RWPE1 (cell line): ENCODE data around the gene TRIM15.

Experiments
- CTCF ChIA-PET: fragments of 350-600 bp; sonication (Branson Sonifier 250); formaldehyde crosslinking; extraction: SDS; loops from one replicate; lab custom pipeline; 2021; lab: Yijun Ruan, JAX
- POLR2A ChIA-PET: fragments of 400-600 bp; formaldehyde crosslinking; extraction: SDS; loops from one replicate; lab custom pipeline; 2020; ENCODE audit warnings: antibody characterized with exemption; ENCODE audit not compliant: low non-redundant PET; lab: Yijun Ruan, JAX
- DNase-seq: peaks from one replicate; pipeline ENCODE4 v3.0.0; 2012; ENCODE audit warnings: low spot score
- H3K27ac ChIP-seq: fragments of 450-650 bp; 2 replicates; pipeline ENCODE4 v1.5.1; 2017
- TF ChIP-seq, protein P1 (sequence below): fragments of 450-650 bp; conservative IDR thresholded peaks from 2 replicates; pipeline ENCODE4 v1.5.1; 2017; ENCODE audit warnings: low read depth, mild to moderate bottlenecking

The TRIM15 gene

DNA sequence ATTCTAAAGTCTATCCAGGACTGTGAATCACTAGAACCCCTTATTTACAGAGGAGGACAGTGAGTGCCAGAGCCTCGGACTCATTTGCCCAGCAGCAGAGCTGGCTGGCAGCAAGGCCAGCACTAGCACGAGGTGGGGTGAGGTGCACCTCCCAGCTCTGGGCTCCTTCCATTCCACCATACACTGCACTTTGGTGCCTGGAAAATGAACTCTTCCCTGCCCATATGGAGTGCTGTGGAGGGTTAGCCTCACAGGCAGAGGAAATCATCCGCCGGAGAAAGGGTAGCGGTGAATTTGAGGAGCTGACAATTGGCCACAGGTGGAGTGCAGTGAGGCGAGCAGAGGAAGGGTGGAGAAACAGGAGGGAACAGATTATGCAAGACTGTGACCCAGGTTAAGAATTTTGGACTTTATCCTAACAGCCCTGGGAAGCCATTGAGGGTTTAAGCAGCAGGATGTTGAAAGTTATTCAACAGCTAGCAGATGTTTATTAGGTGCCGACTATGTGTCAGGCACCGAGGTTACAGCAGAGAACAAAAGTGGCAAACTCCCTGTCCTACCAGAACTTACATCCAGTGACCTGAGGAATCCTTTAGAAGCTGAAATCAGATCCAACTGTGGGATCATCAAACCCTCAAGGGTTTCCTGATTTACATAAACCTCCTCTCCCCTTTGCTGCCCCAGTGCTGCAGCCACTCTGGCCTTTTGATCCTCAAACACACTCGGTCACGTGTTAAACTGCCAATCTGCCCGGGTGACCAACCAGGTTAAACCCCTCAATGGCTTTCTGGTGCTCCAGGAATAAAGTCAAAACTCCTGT lies 43.7 kb downstream of the TRIM15 start:
- TF ChIP-seq, protein P1, sequence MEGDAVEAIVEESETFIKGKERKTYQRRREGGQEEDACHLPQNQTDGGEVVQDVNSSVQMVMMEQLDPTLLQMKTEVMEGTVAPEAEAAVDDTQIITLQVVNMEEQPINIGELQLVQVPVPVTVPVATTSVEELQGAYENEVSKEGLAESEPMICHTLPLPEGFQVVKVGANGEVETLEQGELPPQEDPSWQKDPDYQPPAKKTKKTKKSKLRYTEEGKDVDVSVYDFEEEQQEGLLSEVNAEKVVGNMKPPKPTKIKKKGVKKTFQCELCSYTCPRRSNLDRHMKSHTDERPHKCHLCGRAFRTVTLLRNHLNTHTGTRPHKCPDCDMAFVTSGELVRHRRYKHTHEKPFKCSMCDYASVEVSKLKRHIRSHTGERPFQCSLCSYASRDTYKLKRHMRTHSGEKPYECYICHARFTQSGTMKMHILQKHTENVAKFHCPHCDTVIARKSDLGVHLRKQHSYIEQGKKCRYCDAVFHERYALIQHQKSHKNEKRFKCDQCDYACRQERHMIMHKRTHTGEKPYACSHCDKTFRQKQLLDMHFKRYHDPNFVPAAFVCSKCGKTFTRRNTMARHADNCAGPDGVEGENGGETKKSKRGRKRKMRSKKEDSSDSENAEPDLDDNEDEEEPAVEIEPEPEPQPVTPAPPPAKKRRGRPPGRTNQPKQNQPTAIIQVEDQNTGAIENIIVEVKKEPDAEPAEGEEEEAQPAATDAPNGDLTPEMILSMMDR: no peak
- ChIA-PET POLR2A (no interaction called here), CTCF (interaction anchor here (1.4 kb wide), 1 partner anchor 76 kb away, joined by 3 read pairs; no protein-coding TSS in a partner anchor)
- DNase-seq: peak; percentile 38
- H3K27ac ChIP-seq: peak overlapping the region; percentile 96

DNA sequence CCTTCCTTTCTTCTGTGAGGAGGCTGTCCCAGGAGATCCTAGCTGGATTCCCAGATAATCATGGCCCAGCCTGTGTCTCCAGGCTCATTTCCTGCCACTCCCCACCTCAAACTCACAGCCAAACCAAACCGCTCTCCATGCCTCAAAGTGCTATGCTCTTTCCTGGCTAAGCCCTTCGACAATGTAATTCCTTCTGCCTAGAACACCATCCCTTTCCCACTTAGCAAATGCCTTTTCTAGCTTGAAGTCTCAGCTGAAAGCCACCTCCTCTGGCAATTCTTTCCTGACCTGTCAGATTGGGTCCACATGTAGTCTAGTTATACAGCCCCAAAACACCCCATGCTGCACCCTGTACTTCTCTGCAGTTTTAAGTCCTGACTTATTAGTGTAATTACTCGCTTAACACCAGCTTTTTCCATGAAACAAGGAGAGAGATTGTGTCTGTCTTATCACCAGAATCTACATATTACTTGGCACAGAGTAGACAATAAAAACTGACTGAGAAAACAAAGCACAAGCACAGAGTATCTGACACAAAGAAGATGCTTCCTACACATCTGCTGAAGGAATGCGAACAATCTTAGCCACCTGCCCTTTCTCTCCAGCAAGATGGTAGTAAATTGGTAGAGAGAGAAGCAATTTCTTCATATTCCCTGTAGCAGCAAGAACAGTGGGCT lies 44.4 kb downstream of the TRIM15 start:
- POLR2A ChIA-PET: no interaction called here
- TF ChIP-seq, protein P1: no peak
- CTCF ChIA-PET: no interaction called here
- DNase-seq: peak; percentile 30
- H3K27ac ChIP-seq: peak overlapping the region; percentile 96

DNA sequence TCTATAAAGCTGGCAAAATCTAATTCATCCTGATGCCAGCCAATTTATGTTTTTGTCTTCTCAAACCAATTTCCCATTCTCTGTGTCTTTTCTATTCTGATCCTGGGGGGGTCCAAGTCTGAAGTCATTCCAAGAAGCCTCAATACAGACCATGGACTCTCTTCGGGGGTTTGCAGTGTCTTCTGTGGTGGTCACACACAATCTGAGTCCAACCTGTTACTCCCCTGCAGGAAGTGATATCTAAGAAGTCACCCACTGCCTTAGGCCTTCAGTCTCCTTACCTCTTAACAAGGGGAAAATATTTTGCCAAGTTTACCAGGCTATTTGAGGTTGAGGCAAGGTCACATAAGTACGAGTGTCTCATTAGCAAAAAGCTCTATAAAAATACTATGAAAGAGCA lies 48.0 kb downstream of the TRIM15 start:
- TF ChIP-seq, protein P1: no peak
- no peak for DNase-seq
- H3K27ac ChIP-seq: no peak overlapping the region
- ChIA-PET CTCF (no interaction called here), POLR2A (no interaction called here)

DNA sequence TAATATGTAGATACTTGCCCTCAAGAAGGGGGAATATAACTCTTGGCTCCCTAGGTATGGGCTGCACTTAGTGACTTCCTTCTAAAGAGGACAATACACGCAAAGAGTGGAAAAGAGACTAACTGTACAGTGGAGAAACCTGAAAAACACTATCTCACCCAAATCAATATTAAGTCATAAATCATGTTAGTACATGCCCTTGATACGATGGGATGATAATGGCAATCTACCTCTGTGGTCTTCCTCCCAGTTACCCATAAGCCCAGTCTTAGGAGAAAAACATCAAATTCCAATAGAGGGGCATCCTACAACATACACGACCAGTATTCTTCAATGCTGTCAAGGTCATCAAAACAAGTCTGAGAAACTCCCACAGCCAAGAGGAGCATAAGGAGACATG lies 48.6 kb downstream of the TRIM15 start:
- no peak for DNase-seq
- TF ChIP-seq, protein P1: no peak
- POLR2A ChIA-PET: no interaction called here
- CTCF ChIA-PET: no interaction called here
- H3K27ac ChIP-seq: no peak overlapping the region

DNA sequence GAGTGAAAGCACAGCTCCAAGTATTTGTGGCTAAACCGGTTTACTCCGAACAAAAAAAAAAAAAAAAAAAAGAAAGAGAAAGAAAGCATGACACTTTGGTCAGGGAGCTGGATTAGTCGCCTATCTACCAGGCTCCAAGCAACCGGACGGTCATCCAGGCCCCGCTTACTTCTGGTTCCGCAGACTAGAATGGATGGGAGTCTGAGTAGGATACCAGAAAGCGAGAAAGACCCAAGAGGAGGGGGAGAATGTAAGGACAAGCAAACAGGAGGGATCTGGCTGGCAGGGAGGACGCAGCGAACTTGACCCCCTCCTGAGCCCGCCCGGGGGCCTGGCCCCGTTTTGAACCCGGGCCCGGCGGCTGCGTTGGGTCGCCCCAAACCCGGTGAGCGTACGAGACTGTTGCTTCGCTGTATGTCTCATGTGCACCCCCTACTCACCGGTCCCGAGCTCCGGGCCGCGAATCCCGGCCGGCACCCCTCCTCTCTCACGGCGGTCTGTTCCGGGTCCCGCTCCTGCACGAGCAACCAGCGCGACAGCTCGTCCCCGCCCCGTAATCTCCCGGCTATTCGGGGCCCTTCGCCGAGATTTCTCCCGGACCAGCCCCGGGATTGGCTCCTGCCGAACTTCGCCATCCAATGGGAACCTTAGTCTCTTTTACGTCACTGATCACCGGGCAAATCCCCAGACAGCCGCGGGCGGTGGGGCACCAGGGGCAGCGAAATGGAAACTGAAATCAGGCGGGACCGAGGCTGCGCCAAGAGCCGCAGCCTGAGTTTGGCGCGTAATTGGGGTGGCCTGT lies 49.7 kb downstream of the TRIM15 start, which contains the start of gene TRIM26:
Gene TRIM26, minus strand, starts transcription at position 542 of the 802 bp plus-strand sequence. CDS start 14,303 bp downstream, outside the sequence.
- DNase-seq: peak; percentile 99
- ChIA-PET POLR2A (interaction anchor here (0.7 kb wide), 1 partner anchor 9 kb away, joined by 3 read pairs; no protein-coding TSS in a partner anchor), CTCF (interaction anchor here (0.6 to 0.8 kb wide), 4 partner anchors 19 to 112 kb away, joined by 3 to 6 read pairs (median 4); no protein-coding TSS in a partner anchor)
- TF ChIP-seq, protein P1: no peak
- peak within 1 kb of the TSS; percentile 92 for H3K27ac ChIP-seq

DNA sequence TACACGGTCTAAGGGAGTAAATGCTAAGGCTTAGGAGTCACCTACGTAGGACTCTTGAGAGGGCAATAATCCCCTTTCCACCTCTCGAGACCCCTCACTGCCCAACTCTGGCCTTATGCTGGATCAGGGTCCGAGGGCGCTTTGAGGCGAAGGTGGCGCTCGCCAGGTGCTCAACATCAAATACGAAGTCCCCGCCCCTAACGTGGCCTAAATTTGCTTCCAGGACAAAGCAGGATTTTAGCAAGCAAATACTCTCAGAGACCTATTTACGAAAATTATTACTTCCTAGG lies 50.3 kb downstream of the TRIM15 start:
- POLR2A ChIA-PET: no interaction called here

More for the DNA sequence above, 50.3 kb downstream of the TRIM15 start:
- H3K27ac ChIP-seq: peak overlapping the region; percentile 92
- no peak for DNase-seq
- CTCF ChIA-PET: interaction anchor here (0.6 to 0.7 kb wide), 3 partner anchors 19 to 113 kb away, joined by 3 to 6 read pairs (median 3); no protein-coding TSS in a partner anchor
- TF ChIP-seq, protein P1: no peak
